Measurements from ENCODE around the gene WDFY2. TPM values are rescaled to one million over a fixed set of nuclear protein-coding genes. Genes with fewer than 3 reads are reported as not detected.

The WDFY2 gene
- total RNA-seq, 2 experiments from 2014 or later = 12.7 to 15.5 TPM

- H3K4me1 Mint-ChIP-seq = no peaks in the 10 kb centered on the region
Measured at GRCh38 chr13:51704399-51705313, 120.4 kb downstream of the WDFY2 start.

GRCh38 chr13:51707461-51707860, 123.2 kb downstream of the WDFY2 start:
- ATAC-seq (ENCODE audit: low read depth) (no peak), DNase-seq (no peak)
- Mint-ChIP-seq H3K4me3 (no peak overlapping the region), H3K27me3 (no peaks in the 10 kb centered on the region), H3K4me1 (no peaks in the 10 kb centered on the region), H3K27ac (no peak overlapping the region), H3K9me3 (peaks cover 3% of the 10 kb centered on the region), H3K36me3 (peaks cover 17% of the 10 kb centered on the region)
- POLR2A ChIA-PET = no interaction called here

More at GRCh38 chr13:51704399-51705313, 120.4 kb downstream of the WDFY2 start:
- H3K27ac Mint-ChIP-seq = no peak overlapping the region
- no peak overlapping the region for H3K4me3 Mint-ChIP-seq
- no peaks in the 10 kb centered on the region for H3K27me3 Mint-ChIP-seq
- ATAC-seq (ENCODE audit: low read depth) = no peak
- DNase-seq = no peak
- POLR2A ChIA-PET = no interaction called here
- peaks cover 13% of the 10 kb centered on the region for H3K36me3 Mint-ChIP-seq
- peaks cover 3% of the 10 kb centered on the region for H3K9me3 Mint-ChIP-seq

- DNase-seq = no peak
- POLR2A ChIA-PET = no interaction called here
- Mint-ChIP-seq H3K9me3 (peaks cover 1% of the 10 kb centered on the region), H3K27ac (no peak overlapping the region), H3K36me3 (peaks cover 8% of the 10 kb centered on the region), H3K4me1 (peaks cover 1% of the 10 kb centered on the region), H3K27me3 (no peaks in the 10 kb centered on the region), H3K4me3 (no peak overlapping the region)
- ATAC-seq (ENCODE audit: low read depth) = no peak
Measured at GRCh38 chr13:51713807-51714206, 129.5 kb downstream of the WDFY2 start.

- ATAC-seq (ENCODE audit: low read depth) = no peak
- DNase-seq = no peak
- Mint-ChIP-seq H3K27me3 (no peaks in the 10 kb centered on the region), H3K9me3 (peaks cover 1% of the 10 kb centered on the region), H3K4me3 (no peak overlapping the region), H3K36me3 (peaks cover 8% of the 10 kb centered on the region), H3K27ac (no peak overlapping the region), H3K4me1 (peaks cover 1% of the 10 kb centered on the region)
- POLR2A ChIA-PET = no interaction called here
Measured at GRCh38 chr13:51714663-51715168, 130.5 kb downstream of the WDFY2 start.

GRCh38 chr13:51715613-51716012, 131.4 kb downstream of the WDFY2 start:
- DNase-seq (no peak), ATAC-seq (ENCODE audit: low read depth) (no peak)
- Mint-ChIP-seq H3K36me3 (peaks cover 8% of the 10 kb centered on the region), H3K4me1 (peaks cover 1% of the 10 kb centered on the region), H3K27ac (no peak overlapping the region), H3K9me3 (peaks cover 1% of the 10 kb centered on the region), H3K27me3 (no peaks in the 10 kb centered on the region), H3K4me3 (no peak overlapping the region)
- POLR2A ChIA-PET = no interaction called here

GRCh38 chr13:51717786-51718398, 133.6 kb downstream of the WDFY2 start:
- Mint-ChIP-seq H3K36me3 (peaks cover 6% of the 10 kb centered on the region), H3K9me3 (peaks cover 1% of the 10 kb centered on the region), H3K4me3 (no peak overlapping the region), H3K27ac (no peak overlapping the region), H3K4me1 (peaks cover 1% of the 10 kb centered on the region), H3K27me3 (no peaks in the 10 kb centered on the region)
- POLR2A ChIA-PET = no interaction called here
- ATAC-seq (ENCODE audit: low read depth) = no peak
- DNase-seq = no peak

GRCh38 chr13:51719394-51719793, 135.1 kb downstream of the WDFY2 start:
- POLR2A ChIA-PET = no interaction called here
- Mint-ChIP-seq H3K36me3 (peaks cover 4% of the 10 kb centered on the region), H3K9me3 (no peaks in the 10 kb centered on the region), H3K4me1 (no peaks in the 10 kb centered on the region), H3K4me3 (no peak overlapping the region), H3K27me3 (no peaks in the 10 kb centered on the region), H3K27ac (no peak overlapping the region)
- no peak for ATAC-seq (ENCODE audit: low read depth)
- no peak for DNase-seq

- Mint-ChIP-seq H3K27me3 (no peaks in the 10 kb centered on the region), H3K4me1 (no peaks in the 10 kb centered on the region), H3K9me3 (no peaks in the 10 kb centered on the region), H3K36me3 (peaks cover 7% of the 10 kb centered on the region), H3K27ac (no peak overlapping the region), H3K4me3 (no peak overlapping the region)
- POLR2A ChIA-PET = no interaction called here
- ATAC-seq (ENCODE audit: low read depth) (no peak), DNase-seq (no peak)
Measured at GRCh38 chr13:51721496-51721895, 137.2 kb downstream of the WDFY2 start.

GRCh38 chr13:51723529-51723928, 139.3 kb downstream of the WDFY2 start:
- H3K27me3 Mint-ChIP-seq = no peaks in the 10 kb centered on the region
- H3K4me3 Mint-ChIP-seq = no peak overlapping the region
- peaks cover 14% of the 10 kb centered on the region for H3K36me3 Mint-ChIP-seq
- POLR2A ChIA-PET = no interaction called here
- DNase-seq (no peak), ATAC-seq (ENCODE audit: low read depth) (no peak)
- H3K4me1 Mint-ChIP-seq = no peaks in the 10 kb centered on the region
- no peak overlapping the region for H3K27ac Mint-ChIP-seq
- H3K9me3 Mint-ChIP-seq = no peaks in the 10 kb centered on the region

- peaks cover 14% of the 10 kb centered on the region for H3K36me3 Mint-ChIP-seq
- H3K9me3 Mint-ChIP-seq = no peaks in the 10 kb centered on the region
- no peaks in the 10 kb centered on the region for H3K4me1 Mint-ChIP-seq
- H3K27ac Mint-ChIP-seq = no peak overlapping the region
- H3K27me3 Mint-ChIP-seq = no peaks in the 10 kb centered on the region
- H3K4me3 Mint-ChIP-seq = no peak overlapping the region
- DNase-seq (no peak), ATAC-seq (ENCODE audit: low read depth) (no peak)
- POLR2A ChIA-PET = no interaction called here
Measured at GRCh38 chr13:51724721-51725120, 140.5 kb downstream of the WDFY2 start.

GRCh38 chr13:51726446-51727193, 142.4 kb downstream of the WDFY2 start:
- Mint-ChIP-seq H3K36me3 (peaks cover 14% of the 10 kb centered on the region), H3K27ac (no peak overlapping the region), H3K9me3 (no peaks in the 10 kb centered on the region), H3K4me3 (no peak overlapping the region), H3K4me1 (peaks cover 3% of the 10 kb centered on the region), H3K27me3 (no peaks in the 10 kb centered on the region)
- ATAC-seq (ENCODE audit: low read depth) (no peak), DNase-seq (no peak)
- POLR2A ChIA-PET = no interaction called here

GRCh38 chr13:51727634-51728274, 143.5 kb downstream of the WDFY2 start:
- ATAC-seq (ENCODE audit: low read depth) (no peak), DNase-seq (no peak)
- no peak overlapping the region for H3K27ac Mint-ChIP-seq
- H3K27me3 Mint-ChIP-seq = no peaks in the 10 kb centered on the region
- peaks cover 16% of the 10 kb centered on the region for H3K36me3 Mint-ChIP-seq
- H3K4me3 Mint-ChIP-seq = no peak overlapping the region
- POLR2A ChIA-PET = no interaction called here
- H3K4me1 Mint-ChIP-seq = peaks cover 3% of the 10 kb centered on the region
- H3K9me3 Mint-ChIP-seq = no peaks in the 10 kb centered on the region

- DNase-seq (no peak), ATAC-seq (ENCODE audit: low read depth) (no peak)
- no peak overlapping the region for H3K4me3 Mint-ChIP-seq
- H3K9me3 Mint-ChIP-seq = no peaks in the 10 kb centered on the region
- H3K4me1 Mint-ChIP-seq = peaks cover 3% of the 10 kb centered on the region
- H3K27ac Mint-ChIP-seq = no peak overlapping the region
- POLR2A ChIA-PET = no interaction called here
- H3K27me3 Mint-ChIP-seq = no peaks in the 10 kb centered on the region
- H3K36me3 Mint-ChIP-seq = peaks cover 16% of the 10 kb centered on the region
Measured at GRCh38 chr13:51728275-51728673, 144.0 kb downstream of the WDFY2 start.
